Measurements from ENCODE around the gene ST7.

The ST7 gene

GRCh38 chr7:117134411-117134810 lies 181.1 kb downstream of the ST7 start:
- no peak for DNase-seq

DNA sequence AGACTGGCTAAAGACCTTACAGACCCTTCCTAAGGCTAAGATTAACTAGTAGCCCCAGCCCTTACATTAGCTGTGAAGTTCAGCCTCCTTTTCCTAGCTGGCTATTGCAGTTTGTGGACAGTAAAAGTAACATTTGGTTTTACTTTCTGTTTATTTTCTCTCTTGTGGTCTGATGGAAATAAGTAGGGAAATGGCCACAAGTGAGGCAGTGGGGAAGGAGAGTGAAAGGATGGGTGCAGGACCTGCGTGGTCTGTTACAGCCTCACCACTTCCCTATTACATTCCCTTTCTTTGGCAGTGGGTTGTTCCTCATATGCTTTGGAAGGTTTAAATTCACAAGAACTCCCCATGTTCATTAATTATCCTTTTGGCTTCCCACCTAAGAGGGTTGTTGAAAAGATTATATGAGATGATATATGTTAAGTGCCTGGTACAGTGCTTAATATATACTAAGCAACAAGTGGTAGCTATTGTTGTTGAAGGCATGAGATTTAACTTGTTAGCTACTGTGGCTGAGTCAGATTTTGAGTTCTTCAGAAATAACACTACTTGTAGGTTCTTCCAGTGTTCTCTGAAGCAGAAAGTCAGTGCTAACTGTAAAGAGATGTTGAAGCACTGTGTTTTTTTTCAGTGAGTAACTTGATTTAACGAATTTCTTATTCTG lies 181.7 kb downstream of the ST7 start:
- no peak for DNase-seq

- no peak for DNase-seq
Observed at GRCh38 chr7:117135553-117135891, 182.2 kb downstream of the ST7 start.

GRCh38 chr7:117137868-117138267 lies 184.6 kb downstream of the ST7 start:
- DNase-seq: no peak

GRCh38 chr7:117138495-117138894 lies 185.2 kb downstream of the ST7 start:
- no peak for DNase-seq

- DNase-seq: no peak
Observed at GRCh38 chr7:117138981-117139380, 185.7 kb downstream of the ST7 start.

GRCh38 chr7:117139397-117139984 lies 186.2 kb downstream of the ST7 start:
- no peak for DNase-seq

- no peak for DNase-seq
Observed at GRCh38 chr7:117140921-117141320, 187.6 kb downstream of the ST7 start.

DNA sequence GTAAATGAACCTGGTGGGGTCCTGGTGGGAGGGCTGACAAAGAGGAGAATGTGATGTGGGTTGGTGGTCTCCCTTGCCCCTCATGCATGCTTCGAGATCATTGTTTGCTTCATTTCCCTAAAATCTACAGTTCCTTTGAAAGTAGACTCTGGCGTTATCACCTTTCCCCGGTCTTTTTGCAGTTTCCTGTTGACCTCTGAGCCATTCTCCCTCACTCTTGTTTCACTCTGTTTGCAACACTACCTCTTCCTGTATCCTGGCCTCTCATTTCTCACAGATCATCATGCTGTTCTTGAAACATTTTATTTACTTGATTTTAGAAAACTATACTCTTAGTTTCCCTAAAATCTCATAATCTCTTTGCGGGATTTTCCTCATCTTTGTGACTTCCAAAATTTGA lies 189.8 kb downstream of the ST7 start:
- no peak for DNase-seq

- no peak for DNase-seq
Observed at GRCh38 chr7:117143580-117143979, 190.3 kb downstream of the ST7 start.

GRCh38 chr7:117145333-117145732 lies 192.0 kb downstream of the ST7 start:
- DNase-seq: no peak

- DNase-seq: no peak
Observed at GRCh38 chr7:117146059-117146458, 192.8 kb downstream of the ST7 start.

DNA sequence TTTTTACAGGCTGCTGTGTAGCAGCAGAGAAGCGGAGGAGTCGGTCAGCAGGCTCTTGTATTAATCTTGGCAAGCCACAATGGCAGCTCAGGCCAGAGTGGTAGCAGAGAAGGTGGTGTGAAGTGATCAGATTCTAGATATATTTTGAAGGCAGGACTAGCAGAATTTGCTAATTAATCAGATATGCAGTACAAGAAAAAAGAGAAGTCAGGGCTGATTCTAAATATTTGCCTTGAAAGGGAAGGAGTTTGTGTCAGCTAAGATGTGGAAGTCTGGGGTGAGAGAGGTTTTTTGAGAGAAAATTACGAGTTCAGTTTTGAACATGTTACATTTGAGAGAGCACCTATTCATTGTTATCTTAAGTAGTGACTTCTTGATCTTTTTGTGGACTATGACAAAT lies 193.2 kb downstream of the ST7 start:
- no peak for DNase-seq

DNA sequence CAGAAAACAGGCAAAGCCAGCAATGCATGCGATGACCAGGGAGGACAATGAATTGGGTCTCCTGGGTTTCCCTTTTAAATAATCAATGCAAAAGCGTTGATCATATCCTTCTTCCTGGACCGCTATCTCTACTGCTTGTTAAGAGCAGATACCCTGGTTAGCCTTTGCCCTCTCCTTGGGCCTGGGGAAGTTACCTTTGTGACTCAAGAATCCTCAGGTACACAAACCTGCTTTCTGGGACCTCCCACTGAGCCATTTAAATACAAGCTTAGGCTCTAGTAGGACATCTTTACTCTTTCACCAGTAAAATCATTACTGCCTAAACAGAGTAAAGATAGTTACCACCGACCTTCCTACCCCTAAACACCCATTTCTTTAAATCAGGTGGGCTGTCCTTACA lies 195.7 kb downstream of the ST7 start:
- no peak for DNase-seq

- peak; percentile 12 for DNase-seq
Observed at GRCh38 chr7:117149692-117150091, 196.4 kb downstream of the ST7 start.

DNA sequence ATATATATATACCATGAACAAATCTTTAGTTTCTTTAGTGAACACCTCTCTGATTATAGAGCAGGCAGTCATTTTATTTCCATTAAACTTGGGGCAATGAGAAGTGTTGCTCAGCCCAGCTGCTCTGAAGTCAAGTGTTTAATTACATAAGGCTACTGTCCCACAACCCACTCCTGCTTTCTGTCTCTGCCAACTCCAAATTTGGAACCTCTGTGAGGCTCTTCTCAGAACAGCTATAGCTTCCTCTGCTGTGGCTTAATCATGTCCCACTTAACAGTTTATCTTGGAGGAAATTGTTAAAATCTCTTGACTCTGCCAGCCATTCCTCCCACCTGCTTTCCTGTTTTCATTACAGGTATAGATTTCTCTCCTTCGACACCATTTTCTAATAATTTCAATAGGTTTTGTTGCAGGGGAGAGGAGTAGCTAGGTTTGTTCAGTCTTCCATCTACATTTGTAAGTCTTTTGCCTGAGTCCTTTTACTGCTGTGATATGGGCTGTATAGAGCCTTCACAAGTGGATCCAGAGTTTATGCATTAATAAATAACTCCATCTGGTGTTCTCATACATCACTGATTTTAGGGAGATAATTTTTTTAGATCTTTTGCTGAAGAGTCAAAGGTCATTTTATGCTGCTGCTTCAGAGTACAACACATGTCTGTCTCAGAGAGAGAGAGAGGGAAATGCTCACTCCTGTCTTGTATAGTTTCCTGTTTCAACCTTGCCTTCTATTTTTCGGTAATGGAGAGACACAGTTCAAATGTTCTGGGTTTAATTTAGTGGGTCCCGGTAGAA lies 199.1 kb downstream of the ST7 start:
- DNase-seq: no peak

DNA sequence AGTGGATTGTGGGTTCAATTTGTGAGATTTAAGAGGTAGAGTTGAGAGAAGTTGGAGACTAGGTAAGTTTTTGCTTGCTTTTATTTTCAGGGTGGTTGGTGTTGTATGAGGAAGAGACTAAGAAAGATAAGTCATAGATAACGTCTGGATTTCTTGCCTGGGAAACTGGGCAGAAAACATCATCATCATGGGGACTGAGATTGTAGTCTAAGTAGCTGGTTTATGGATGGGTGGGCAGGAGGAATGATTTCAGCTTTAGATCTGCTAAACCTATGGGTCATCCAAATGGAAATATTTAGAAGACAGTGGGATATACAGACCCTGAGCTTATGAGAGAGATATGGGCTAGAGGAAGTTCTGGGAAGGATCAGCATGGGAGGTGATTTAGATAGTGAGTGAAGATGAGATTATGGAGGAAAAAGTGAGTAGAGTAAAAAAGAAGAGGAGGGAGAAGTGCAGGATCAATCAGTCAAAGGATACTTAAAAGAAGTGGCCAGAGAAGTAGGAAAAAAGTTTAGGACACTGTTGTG lies 199.8 kb downstream of the ST7 start:
- DNase-seq: no peak

DNA sequence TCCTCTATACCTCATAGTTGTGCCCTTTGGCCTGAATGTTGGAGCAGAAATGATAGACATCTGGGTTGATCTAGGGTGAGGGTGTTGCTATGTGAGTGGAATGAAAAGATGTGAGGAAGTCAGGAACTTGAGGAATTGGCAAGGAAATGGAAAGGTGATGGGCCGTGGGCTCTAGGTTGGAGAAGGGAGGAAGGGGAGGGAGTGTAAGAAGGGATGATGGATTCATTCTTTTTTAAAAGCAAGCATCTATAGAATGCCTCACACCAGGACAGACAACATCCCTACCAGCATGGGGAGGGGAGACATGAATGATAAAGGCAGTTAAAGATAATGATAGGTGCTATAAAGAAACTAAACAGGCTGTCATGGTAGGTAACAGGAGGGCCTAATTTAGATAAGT lies 201.4 kb downstream of the ST7 start:
- peak; percentile 24 for DNase-seq

DNA sequence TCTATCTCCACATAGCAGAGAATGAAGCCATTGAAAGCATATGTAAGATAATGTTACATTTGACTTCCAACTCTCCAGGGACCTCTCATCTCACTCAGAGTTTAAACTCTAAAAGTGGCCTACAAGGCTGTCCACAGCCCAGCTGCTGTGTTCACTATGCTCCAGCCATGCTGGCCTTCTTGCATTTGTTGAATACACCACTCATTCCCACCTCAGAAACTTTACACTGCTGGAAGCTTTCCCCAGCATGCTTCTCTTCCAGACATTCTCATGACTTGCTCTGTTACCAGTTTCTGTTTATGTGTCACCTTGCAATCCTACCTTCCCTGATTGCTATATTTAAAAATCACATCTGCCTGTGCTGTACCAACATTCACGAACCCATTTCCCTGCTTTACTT lies 202.4 kb downstream of the ST7 start:
- no peak for DNase-seq

DNA sequence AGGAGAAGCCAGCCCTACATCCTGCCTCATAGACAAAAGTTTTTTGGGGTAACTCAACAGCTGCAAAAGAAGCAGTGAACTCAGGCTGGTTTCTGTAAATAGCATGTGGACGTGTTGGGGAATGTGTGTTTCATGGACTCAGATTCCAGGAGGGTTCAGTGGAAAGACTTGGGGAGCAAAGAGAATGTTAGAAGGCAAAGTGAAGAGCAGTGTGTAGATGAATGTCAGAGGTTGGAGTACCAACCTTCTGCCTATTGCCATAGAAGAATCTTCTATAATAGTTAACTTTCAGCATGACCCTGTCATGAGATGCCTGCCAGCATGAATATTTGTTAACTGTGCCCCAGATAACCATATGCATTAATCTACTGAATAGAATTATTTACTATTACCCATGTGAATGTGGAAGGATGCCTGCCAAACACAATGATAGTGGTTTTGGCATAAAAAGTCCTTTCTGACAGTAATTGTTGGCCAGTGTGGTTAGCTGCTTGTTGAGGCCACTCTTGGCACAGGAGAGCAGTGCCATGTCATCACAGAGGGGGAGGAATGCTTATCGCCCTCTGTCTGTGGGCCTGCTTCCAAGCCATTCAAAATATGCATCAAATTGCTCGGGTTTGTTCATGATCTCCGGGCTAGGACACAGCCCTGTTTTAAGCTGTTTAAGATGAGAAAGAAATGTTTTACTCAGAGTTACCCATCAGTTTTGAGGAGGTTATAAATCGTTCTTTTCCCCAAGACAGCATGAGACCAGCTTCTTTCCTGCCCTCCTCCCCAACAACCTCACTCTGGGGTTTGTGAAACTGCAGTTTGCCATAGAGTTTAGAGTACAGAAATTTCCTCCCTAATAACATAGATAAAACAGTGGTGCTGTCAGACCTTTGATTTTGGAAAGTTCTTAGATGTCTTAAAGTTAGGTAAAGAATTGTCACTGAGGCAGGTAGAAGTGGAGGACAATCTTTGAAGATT lies 204.2 kb downstream of the ST7 start:
- DNase-seq: no peak

- DNase-seq: no peak
Observed at GRCh38 chr7:117158941-117159697, 205.8 kb downstream of the ST7 start.

DNA sequence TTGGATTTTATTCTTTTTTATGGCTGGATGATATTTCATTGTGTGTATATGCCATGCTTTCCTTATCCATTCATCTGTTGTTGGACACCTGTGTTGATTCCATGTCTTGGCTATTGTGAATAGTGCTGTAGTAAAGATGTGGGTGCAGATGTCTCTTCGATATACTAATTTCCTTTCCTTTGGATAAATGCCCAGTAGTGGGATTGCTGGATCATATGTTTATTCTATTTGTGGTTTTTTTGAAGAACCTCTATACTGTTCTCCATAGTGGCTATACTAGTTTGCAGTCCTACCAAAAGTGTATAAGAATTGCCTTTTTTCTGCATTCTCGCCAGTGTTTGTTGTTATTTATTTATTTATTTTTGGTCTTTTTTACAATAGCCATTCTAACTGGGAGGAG lies 209.8 kb downstream of the ST7 start:
- no peak for DNase-seq
